ENCODE measurements around the gene PRKCE.

DNA sequence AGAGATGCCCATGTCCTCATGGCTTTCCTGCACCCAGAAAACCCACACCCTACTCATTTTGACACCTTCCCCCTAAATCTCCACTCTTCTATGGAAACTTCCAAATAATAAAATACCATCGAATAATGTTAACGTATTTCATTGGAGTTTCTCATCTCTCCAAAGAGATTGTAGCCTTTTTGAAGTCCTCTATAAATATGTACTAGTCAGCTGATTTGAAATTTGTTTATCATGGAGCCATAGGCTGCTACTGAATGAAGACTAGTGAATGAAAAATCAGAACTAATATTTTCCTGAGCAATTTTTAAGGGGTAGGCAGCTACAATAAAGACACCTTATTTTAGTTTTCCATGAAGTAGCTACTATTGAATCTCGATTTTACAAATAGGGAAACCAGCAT, 419.6 kb downstream of the PRKCE start:
- TF ChIP-seq EZH2phosphoT487 (IDR thresholded peaks at IDR 0.05; ENCODE audit: borderline replicate concordance, low read depth, low read length): no peak
- TF ChIP-seq, protein P1, sequence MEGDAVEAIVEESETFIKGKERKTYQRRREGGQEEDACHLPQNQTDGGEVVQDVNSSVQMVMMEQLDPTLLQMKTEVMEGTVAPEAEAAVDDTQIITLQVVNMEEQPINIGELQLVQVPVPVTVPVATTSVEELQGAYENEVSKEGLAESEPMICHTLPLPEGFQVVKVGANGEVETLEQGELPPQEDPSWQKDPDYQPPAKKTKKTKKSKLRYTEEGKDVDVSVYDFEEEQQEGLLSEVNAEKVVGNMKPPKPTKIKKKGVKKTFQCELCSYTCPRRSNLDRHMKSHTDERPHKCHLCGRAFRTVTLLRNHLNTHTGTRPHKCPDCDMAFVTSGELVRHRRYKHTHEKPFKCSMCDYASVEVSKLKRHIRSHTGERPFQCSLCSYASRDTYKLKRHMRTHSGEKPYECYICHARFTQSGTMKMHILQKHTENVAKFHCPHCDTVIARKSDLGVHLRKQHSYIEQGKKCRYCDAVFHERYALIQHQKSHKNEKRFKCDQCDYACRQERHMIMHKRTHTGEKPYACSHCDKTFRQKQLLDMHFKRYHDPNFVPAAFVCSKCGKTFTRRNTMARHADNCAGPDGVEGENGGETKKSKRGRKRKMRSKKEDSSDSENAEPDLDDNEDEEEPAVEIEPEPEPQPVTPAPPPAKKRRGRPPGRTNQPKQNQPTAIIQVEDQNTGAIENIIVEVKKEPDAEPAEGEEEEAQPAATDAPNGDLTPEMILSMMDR (conservative IDR thresholded peaks at IDR 0.05; ENCODE audit: low read length): no peak

Data from OCI-LY7 (cell line).